Stimulated activated CD4-positive, alpha-beta T cell treated with anti-CD3 and anti-CD28 coated beads, Interleukin-1b, Interleukin-23, amount 100 ng/mL, for 1 hour (primary cell): ENCODE results near the gene HSD17B10.
"Not testable (repeated sequence)": the region's sequence is repeated elsewhere in the genome, so short reads cannot be mapped to it uniquely, and the experiment has no call there.

Experiments used
- DNase-seq, 2 donors: peaks; one replicate each; pipeline ENCODE4 v3.0.0-alpha.2; 2020; ENCODE audit warnings: low read depth in 2 of 2

Gene HSD17B10

GRCh38 chrX:53437206-53437605, 3.0 kb upstream of the HSD17B10 start:
- no peak for DNase-seq

GRCh38 chrX:53435997-53436396, 1.8 kb upstream of the HSD17B10 start:
- no peak for DNase-seq

- DNase-seq, result no peak
Observed at GRCh38 chrX:53430231-53430630, 3.9 kb downstream of the HSD17B10 start.

GRCh38 chrX:53429755-53430154, 4.4 kb downstream of the HSD17B10 start:
- no peak for DNase-seq

GRCh38 chrX:53422861-53423306, 11.3 kb downstream of the HSD17B10 start, which contains the start of gene RIBC1:
TSS of gene RIBC1 (plus strand) at chrX:53422873. CDS start at chrX:53426277, 3,404 bp downstream.
- DNase-seq, result no peak

GRCh38 chrX:53422086-53422860, 11.9 kb downstream of the HSD17B10 start, which contains the start of gene SMC1A:
TSS of gene SMC1A (minus strand) at chrX:53422654. CDS start at chrX:53422600, 54 bp downstream.
- peak; percentile 77 to 87 for DNase-seq

GRCh38 chrX:53421772-53422085, 12.4 kb downstream of the HSD17B10 start:
- no peak for DNase-seq

GRCh38 chrX:53421125-53421524, 13.0 kb downstream of the HSD17B10 start:
- no peak for DNase-seq

- not testable (repeated sequence) for DNase-seq
Observed at GRCh38 chrX:53420351-53420750, 13.8 kb downstream of the HSD17B10 start.

- DNase-seq, result no peak
Observed at GRCh38 chrX:53412446-53412845, 21.7 kb downstream of the HSD17B10 start.

- no peak for DNase-seq
Observed at GRCh38 chrX:53403535-53403934, 30.6 kb downstream of the HSD17B10 start.

- DNase-seq, result no peak
Observed at GRCh38 chrX:53398216-53398615, 36.0 kb downstream of the HSD17B10 start.

GRCh38 chrX:53395605-53396298, 38.4 kb downstream of the HSD17B10 start:
- no peak for DNase-seq

GRCh38 chrX:53383376-53384076, 50.6 kb downstream of the HSD17B10 start:
- no peak for DNase-seq
